GM12892 (cell line): ENCODE measurements around the gene CHKA. TPM values are rescaled to one million over a fixed set of nuclear protein-coding genes. Genes with fewer than 3 reads are reported as not detected.

Experiments used
- DNase-seq: peaks from one replicate; pipeline ENCODE4 v3.0.0; 2011; ENCODE audit not compliant: insufficient read length
- FAIRE-seq: peaks from 2 replicates; lab custom pipeline; 2011; peaks lifted over from hg19 to GRCh38; lab: Jason Lieb, UNC
- POLR2A ChIP-seq: IDR thresholded peaks from 2 replicates; pipeline ENCODE4 v1.6.1; 2011; ENCODE audit warnings: low read depth, low read length, control low read depth
- POLR2AphosphoS5 ChIP-seq: IDR thresholded peaks from 2 replicates; pipeline ENCODE4 v1.6.1; 2011; ENCODE audit warnings: low read depth, low read length, control low read depth
- TAF1 ChIP-seq: IDR thresholded peaks from 2 replicates; pipeline ENCODE4 v1.6.1; 2011; ENCODE audit warnings: low read depth, mild to moderate bottlenecking, control low read depth, low read length, borderline replicate concordance
- polyA plus RNA-seq: library from polyadenylated mRNA; unstranded; fragments of >200 nt; gene quantifications from one replicate; pipeline ENCODE4 v1.2.1, GENCODE V29; 2012; ENCODE audit warnings: missing spikeins, inconsistent platforms; ENCODE audit not compliant: missing spikeins

CHKA gene
- 28.9 TPM for polyA plus RNA-seq

- DNase-seq (peak; percentile 97), FAIRE-seq (peak; percentile 99)
- peak; percentile 65 for TF ChIP-seq POLR2A
- peak; percentile 89 for TF ChIP-seq TAF1
- TF ChIP-seq POLR2AphosphoS5: peak; percentile 34; the same call in 1 of the 2 replicates
These were observed at the start of gene CHKA for GRCh38 chr11:68121067-68121899. Gene CHKA (minus strand): TSS chr11:68121388. CDS start chr11:68121177, 211 bp downstream.

GRCh38 chr11:68169442-68169841 lies 48.3 kb upstream of the CHKA start:
- TF ChIP-seq TAF1 (no peak), POLR2AphosphoS5 (no peak), POLR2A (no peak)
- FAIRE-seq (no peak), DNase-seq (no peak)

- FAIRE-seq (no peak), DNase-seq (no peak)
- TF ChIP-seq POLR2AphosphoS5 (no peak), POLR2A (no peak), TAF1 (no peak)
These were observed 47.5 kb upstream of the CHKA start for GRCh38 chr11:68168694-68169093.

- DNase-seq: no peak
- TF ChIP-seq POLR2AphosphoS5 (no peak), TAF1 (no peak), POLR2A (no peak)
- FAIRE-seq: no peak
These were observed 46.3 kb upstream of the CHKA start for GRCh38 chr11:68167474-68167873.

GRCh38 chr11:68166969-68167368 lies 45.8 kb upstream of the CHKA start:
- DNase-seq: no peak
- no peak for FAIRE-seq
- TF ChIP-seq TAF1: no peak
- TF ChIP-seq POLR2AphosphoS5: no peak
- TF ChIP-seq POLR2A: no peak

- TF ChIP-seq POLR2AphosphoS5 (no peak), TAF1 (no peak), POLR2A (no peak)
- FAIRE-seq (no peak), DNase-seq (no peak)
These were observed 44.4 kb upstream of the CHKA start for GRCh38 chr11:68165601-68166000.

- no peak for TF ChIP-seq POLR2AphosphoS5
- no peak for TF ChIP-seq TAF1
- no peak for TF ChIP-seq POLR2A
- DNase-seq (no peak), FAIRE-seq (no peak)
These were observed 43.2 kb upstream of the CHKA start for GRCh38 chr11:68164437-68164836.

- no peak for FAIRE-seq
- DNase-seq: no peak
- no peak for TF ChIP-seq POLR2AphosphoS5
- TF ChIP-seq POLR2A: no peak
These were observed 42.5 kb upstream of the CHKA start for GRCh38 chr11:68163691-68164090.

GRCh38 chr11:68160100-68160695 lies 39.0 kb upstream of the CHKA start:
- no peak for DNase-seq
- TF ChIP-seq POLR2AphosphoS5: no peak
- no peak for TF ChIP-seq TAF1
- TF ChIP-seq POLR2A: no peak
- no peak for FAIRE-seq

GRCh38 chr11:68159665-68160064 lies 38.5 kb upstream of the CHKA start:
- DNase-seq: no peak
- no peak for TF ChIP-seq TAF1
- no peak for TF ChIP-seq POLR2AphosphoS5
- TF ChIP-seq POLR2A: no peak
- FAIRE-seq: no peak

- DNase-seq: no peak
- FAIRE-seq: no peak
- TF ChIP-seq POLR2AphosphoS5 (no peak), POLR2A (no peak), TAF1 (no peak)
These were observed 38.0 kb upstream of the CHKA start for GRCh38 chr11:68159161-68159560.

- FAIRE-seq (no peak), DNase-seq (no peak)
- TF ChIP-seq TAF1: no peak
- no peak for TF ChIP-seq POLR2AphosphoS5
- TF ChIP-seq POLR2A: no peak
These were observed 37.4 kb upstream of the CHKA start for GRCh38 chr11:68158580-68158979.

GRCh38 chr11:68153742-68154141 lies 32.6 kb upstream of the CHKA start:
- no peak for TF ChIP-seq POLR2AphosphoS5
- no peak for TF ChIP-seq TAF1
- TF ChIP-seq POLR2A: no peak
- no peak for FAIRE-seq
- DNase-seq: no peak
